Nephron (organoid): ENCODE data around the gene PAPPA.

ENCODE experiments used
- H3K27ac Mint-ChIP-seq, 3 experiments: 2 replicates each; pipeline ENCODE4 v1.8.0; 2020; ENCODE audit warnings: mixed read lengths in 3 of 3, mild to moderate bottlenecking in 2 of 3, moderate library complexity in 1 of 3
- H3K27me3 Mint-ChIP-seq: 2 replicates; pipeline ENCODE4 v1.8.0; 2021; ENCODE audit warnings: low read depth, mild to moderate bottlenecking, moderate library complexity, mixed read lengths
- H3K36me3 Mint-ChIP-seq: 2 replicates; pipeline ENCODE4 v1.8.0; 2020; ENCODE audit warnings: low read depth, mixed read lengths
- H3K4me1 Mint-ChIP-seq: 2 replicates; pipeline ENCODE4 v1.8.0; 2020; ENCODE audit warnings: mixed read lengths
- H3K4me3 Mint-ChIP-seq, 3 experiments: 2 replicates each; pipeline ENCODE4 v1.8.0; 2020; ENCODE audit warnings: mild to moderate bottlenecking in 3 of 3, mixed read lengths in 3 of 3, moderate library complexity in 2 of 3
- H3K9me3 Mint-ChIP-seq: 2 replicates; pipeline ENCODE4 v1.8.0; 2020; ENCODE audit warnings: mixed read lengths
- TF ChIP-seq, protein P1 (sequence below), 3 experiments: fragments of 200-600 bp; sonication (generic); IDR thresholded peaks; one replicate each; pipeline ENCODE4 v1.5.0; 2021; ENCODE audit warnings: antibody characterized with exemption in 3 of 3; ENCODE audit not compliant: unreplicated experiment in 3 of 3

Gene PAPPA

GRCh38 chr9:116137581-116137980 is 16.0 kb upstream of the PAPPA start:
- H3K27me3 Mint-ChIP-seq: peaks cover 18% of the 10 kb centered on the region
- no peak overlapping the region for H3K27ac Mint-ChIP-seq
- H3K9me3 Mint-ChIP-seq: peaks cover 2% of the 10 kb centered on the region
- H3K4me3 Mint-ChIP-seq: no peak overlapping the region
- no peaks in the 10 kb centered on the region for H3K4me1 Mint-ChIP-seq
- H3K36me3 Mint-ChIP-seq: no peaks in the 10 kb centered on the region
- TF ChIP-seq, protein P1, sequence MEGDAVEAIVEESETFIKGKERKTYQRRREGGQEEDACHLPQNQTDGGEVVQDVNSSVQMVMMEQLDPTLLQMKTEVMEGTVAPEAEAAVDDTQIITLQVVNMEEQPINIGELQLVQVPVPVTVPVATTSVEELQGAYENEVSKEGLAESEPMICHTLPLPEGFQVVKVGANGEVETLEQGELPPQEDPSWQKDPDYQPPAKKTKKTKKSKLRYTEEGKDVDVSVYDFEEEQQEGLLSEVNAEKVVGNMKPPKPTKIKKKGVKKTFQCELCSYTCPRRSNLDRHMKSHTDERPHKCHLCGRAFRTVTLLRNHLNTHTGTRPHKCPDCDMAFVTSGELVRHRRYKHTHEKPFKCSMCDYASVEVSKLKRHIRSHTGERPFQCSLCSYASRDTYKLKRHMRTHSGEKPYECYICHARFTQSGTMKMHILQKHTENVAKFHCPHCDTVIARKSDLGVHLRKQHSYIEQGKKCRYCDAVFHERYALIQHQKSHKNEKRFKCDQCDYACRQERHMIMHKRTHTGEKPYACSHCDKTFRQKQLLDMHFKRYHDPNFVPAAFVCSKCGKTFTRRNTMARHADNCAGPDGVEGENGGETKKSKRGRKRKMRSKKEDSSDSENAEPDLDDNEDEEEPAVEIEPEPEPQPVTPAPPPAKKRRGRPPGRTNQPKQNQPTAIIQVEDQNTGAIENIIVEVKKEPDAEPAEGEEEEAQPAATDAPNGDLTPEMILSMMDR (IDR thresholded peaks at IDR 0.05; ENCODE audit: unreplicated experiment in 3 of 3): no peak

DNA sequence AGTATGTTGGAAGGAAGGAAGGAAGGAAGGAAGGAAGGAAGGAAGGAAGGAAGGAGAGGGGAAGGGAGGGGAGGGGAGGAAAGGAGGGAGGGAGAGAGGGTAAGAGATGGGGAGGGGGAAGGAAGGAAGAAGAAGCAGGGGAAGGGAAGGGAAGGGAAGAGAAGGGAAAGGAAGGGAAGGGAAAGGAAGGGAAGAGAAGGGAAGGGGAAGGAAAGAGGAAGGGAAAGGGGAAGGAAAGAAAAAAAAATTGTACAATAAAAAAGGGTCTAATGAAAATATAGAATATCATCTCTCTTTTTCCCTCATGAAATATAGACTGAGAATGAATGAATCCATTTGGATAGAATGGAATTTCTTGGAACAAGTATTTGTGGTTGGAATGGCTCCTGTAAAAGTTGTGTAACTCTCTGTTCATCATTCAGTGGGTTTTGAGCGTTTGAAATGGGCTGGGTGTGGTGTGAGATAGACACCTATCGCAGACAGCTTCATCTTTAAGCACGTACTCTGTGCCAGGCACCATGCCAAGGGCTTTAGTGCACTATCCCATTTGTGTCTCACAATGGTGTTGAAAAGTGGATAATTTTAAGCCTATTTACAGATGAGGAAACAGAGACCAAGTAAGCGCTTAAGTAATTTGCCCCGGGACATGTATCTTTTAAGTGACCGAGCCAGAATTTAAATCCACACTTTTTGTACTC is 11.6 kb upstream of the PAPPA start:
- Mint-ChIP-seq H3K27ac (no peak overlapping the region), H3K36me3 (no peaks in the 10 kb centered on the region), H3K4me1 (no peaks in the 10 kb centered on the region), H3K4me3 (no peak overlapping the region), H3K9me3 (peaks cover 2% of the 10 kb centered on the region), H3K27me3 (peaks cover 17% of the 10 kb centered on the region)
- TF ChIP-seq, protein P1 (IDR thresholded peaks at IDR 0.05; ENCODE audit: unreplicated experiment in 3 of 3): no peak

DNA sequence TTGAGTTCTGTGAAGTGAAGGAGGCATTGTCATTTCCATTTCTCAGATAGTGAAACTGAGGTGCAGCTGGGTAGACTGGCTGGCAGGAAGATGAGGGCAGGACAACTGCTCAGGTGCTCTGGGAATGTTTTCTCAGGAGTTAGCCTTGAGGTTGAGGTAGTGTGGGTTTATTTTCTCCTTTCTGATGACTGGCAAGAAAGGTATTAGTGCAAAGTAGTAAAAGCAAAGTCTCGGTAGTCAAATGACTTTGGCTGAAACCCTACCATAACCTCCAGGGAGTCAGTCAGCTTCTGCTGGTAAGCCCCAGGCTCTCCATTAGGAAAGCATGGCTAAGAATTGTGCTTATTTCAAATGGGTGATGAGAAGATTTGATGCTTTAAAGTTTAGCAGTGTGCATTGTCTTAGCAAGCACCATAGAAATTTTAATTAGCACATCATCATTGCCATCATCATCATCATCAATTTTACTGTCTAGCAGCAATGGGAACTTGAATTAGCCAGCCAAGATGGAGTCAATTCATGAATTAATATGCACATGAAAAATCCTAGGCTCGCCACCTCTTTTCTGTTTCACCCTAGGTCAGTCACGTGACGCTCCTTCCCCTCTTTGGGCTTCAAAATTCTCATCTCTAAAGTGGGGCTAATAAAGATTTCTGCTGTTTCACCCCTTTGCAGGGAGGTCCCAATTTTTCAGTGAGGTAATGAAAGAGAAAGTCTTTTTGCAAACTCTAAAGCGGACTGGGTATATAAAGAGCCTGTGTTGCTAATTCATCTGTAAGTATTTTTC is 10.7 kb upstream of the PAPPA start:
- Mint-ChIP-seq H3K36me3 (no peaks in the 10 kb centered on the region), H3K4me3 (no peak overlapping the region), H3K9me3 (peaks cover 2% of the 10 kb centered on the region), H3K4me1 (no peaks in the 10 kb centered on the region), H3K27me3 (peaks cover 10% of the 10 kb centered on the region), H3K27ac (no peak overlapping the region)
- TF ChIP-seq, protein P1 (IDR thresholded peaks at IDR 0.05; ENCODE audit: unreplicated experiment in 3 of 3): no peak

- Mint-ChIP-seq H3K4me3 (no peak overlapping the region), H3K9me3 (peaks cover 2% of the 10 kb centered on the region), H3K4me1 (no peaks in the 10 kb centered on the region), H3K36me3 (no peaks in the 10 kb centered on the region), H3K27me3 (peaks cover 5% of the 10 kb centered on the region), H3K27ac (no peak overlapping the region)
- TF ChIP-seq, protein P1 (IDR thresholded peaks at IDR 0.05; ENCODE audit: unreplicated experiment in 3 of 3): no peak
Observed at GRCh38 chr9:116144038-116144437, 9.6 kb upstream of the PAPPA start.

DNA sequence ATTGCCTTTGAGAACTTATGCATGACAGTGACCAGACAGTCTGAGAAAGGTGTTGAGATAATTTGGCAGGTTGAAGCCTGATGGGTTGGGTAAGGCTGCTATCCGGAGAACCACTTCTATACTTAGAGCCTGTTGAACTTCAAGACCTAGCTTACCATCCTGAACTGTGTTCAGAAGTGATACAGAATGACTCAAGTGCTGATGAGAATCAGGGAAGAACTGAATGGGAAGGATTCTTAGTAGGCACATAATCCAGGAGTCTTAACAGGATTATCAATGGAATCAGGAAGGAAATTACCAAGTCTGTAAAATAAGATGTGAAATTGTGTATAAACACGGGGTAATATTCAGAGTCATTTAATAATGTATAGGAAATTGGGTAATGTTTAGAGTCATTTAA is 9.0 kb upstream of the PAPPA start:
- TF ChIP-seq, protein P1 (IDR thresholded peaks at IDR 0.05; ENCODE audit: unreplicated experiment in 3 of 3): no peak
- Mint-ChIP-seq H3K4me1 (no peaks in the 10 kb centered on the region), H3K27ac (no peak overlapping the region), H3K4me3 (no peak overlapping the region), H3K9me3 (peaks cover 2% of the 10 kb centered on the region), H3K36me3 (no peaks in the 10 kb centered on the region), H3K27me3 (no peaks in the 10 kb centered on the region)
